NCI-H1436 treated with DMSO at 0.1 percent for 48 hours (cell line): Measurements from ENCODE around the gene YAP1.
"Not testable (repeated sequence)": the region's sequence is repeated elsewhere in the genome, so short reads cannot be mapped to it uniquely, and the experiment has no call there.

Source experiments
- DNase-seq: peaks from one replicate; lab custom pipeline; 2025; lab: John Stamatoyannopoulos, UW

The YAP1 gene

GRCh38 chr11:102200325-102200724, 90.1 kb downstream of the YAP1 start:
- DNase-seq: not testable (repeated sequence)

GRCh38 chr11:102201776-102202175, 91.5 kb downstream of the YAP1 start:
- no peak for DNase-seq

- DNase-seq: no peak
These were observed 92.7 kb downstream of the YAP1 start for GRCh38 chr11:102202972-102203371.

GRCh38 chr11:102204174-102204573, 93.9 kb downstream of the YAP1 start:
- DNase-seq: no peak

GRCh38 chr11:102205805-102206204, 95.6 kb downstream of the YAP1 start:
- DNase-seq: no peak

GRCh38 chr11:102208835-102209234, 98.6 kb downstream of the YAP1 start:
- DNase-seq: no peak

GRCh38 chr11:102214623-102215022, 104.4 kb downstream of the YAP1 start:
- DNase-seq: no peak

- DNase-seq: no peak
These were observed 106.3 kb downstream of the YAP1 start for GRCh38 chr11:102216433-102217075.

- DNase-seq: no peak
These were observed 110.7 kb downstream of the YAP1 start for GRCh38 chr11:102220728-102221467.

GRCh38 chr11:102223859-102224258, 113.6 kb downstream of the YAP1 start:
- no peak for DNase-seq

GRCh38 chr11:102225689-102226568, 115.7 kb downstream of the YAP1 start:
- DNase-seq: no peak

- no peak for DNase-seq
These were observed 116.6 kb downstream of the YAP1 start for GRCh38 chr11:102226702-102227490.

- DNase-seq: no peak
These were observed 119.4 kb downstream of the YAP1 start for GRCh38 chr11:102229510-102230123.

GRCh38 chr11:102230186-102230585, 119.9 kb downstream of the YAP1 start:
- no peak for DNase-seq

GRCh38 chr11:102230911-102231310, 120.7 kb downstream of the YAP1 start:
- DNase-seq: no peak

GRCh38 chr11:102234779-102235439, 124.7 kb downstream of the YAP1 start:
- DNase-seq: no peak

- no peak for DNase-seq
These were observed 127.0 kb downstream of the YAP1 start for GRCh38 chr11:102237096-102237735.

- no peak for DNase-seq
These were observed 128.2 kb downstream of the YAP1 start for GRCh38 chr11:102238391-102238821.

GRCh38 chr11:102239448-102239847, 129.2 kb downstream of the YAP1 start:
- no peak for DNase-seq

GRCh38 chr11:102239911-102240310, 129.7 kb downstream of the YAP1 start:
- no peak for DNase-seq
